ENCODE data around the gene NEK1.

- TF ChIP-seq CTCF (conservative IDR thresholded peaks at IDR 0.05; ENCODE audit: low read depth in 2 of 2), result no peak
- no peak for TF ChIP-seq EZH2 (IDR thresholded peaks at IDR 0.05; ENCODE audit: low read depth, unreplicated experiment)
- TF ChIP-seq POLR2AphosphoS5 (IDR thresholded peaks at IDR 0.05; ENCODE audit: low read depth), result no peak
- no peak for TF ChIP-seq NANOG (IDR thresholded peaks at IDR 0.05; ENCODE audit: borderline replicate concordance)
- no peak for TF ChIP-seq ZNF114 (CRISPR knock-in tag; IDR thresholded peaks at IDR 0.05)
- TF ChIP-seq REST (IDR thresholded peaks at IDR 0.05; ENCODE audit: unreplicated experiment), result no peak
- TF ChIP-seq JUNB (IDR thresholded peaks at IDR 0.05; ENCODE audit: unreplicated experiment), result no peak
- TF ChIP-seq EZH2phosphoT487 (IDR thresholded peaks at IDR 0.05; ENCODE audit: unreplicated experiment), result no peak
These were observed 211.6 kb downstream of the NEK1 start for GRCh38 chr4:169400832-169401231.
